ENCODE measurements around the gene TMEM266. TPM values are rescaled to one million over a fixed set of nuclear protein-coding genes. Genes with fewer than 3 reads are reported as not detected.

The TMEM266 gene
- polyA plus RNA-seq, 6 donors from 2014 or later: 0.14 TPM; not detected in 5

GRCh38 chr15:76078285-76078877 is 18.6 kb downstream of the TMEM266 start:
- Mint-ChIP-seq H3K27me3 (peaks cover 13 to 19% (median 14%) of the 10 kb centered on the region in 3 donors), H3K4me3 (no peak overlapping the region), H3K27ac (no peak overlapping the region), H3K36me3 (no peaks in the 10 kb centered on the region), H3K4me1 (no peaks in the 10 kb centered on the region), H3K9me3 (peaks cover 0 to under 1% (median 0%) of the 10 kb centered on the region in 7 donors)
- no peak for ATAC-seq (ENCODE audit: low read depth in 2 of 2)
- no peak for DNase-seq

GRCh38 chr15:76084256-76084655 is 24.5 kb downstream of the TMEM266 start:
- peaks cover 30 to 54% (median 39%) of the 10 kb centered on the region in 3 donors for H3K27me3 Mint-ChIP-seq
- H3K36me3 Mint-ChIP-seq: peaks cover 0 to under 1% of the 10 kb centered on the region in 2 donors
- H3K9me3 Mint-ChIP-seq: peaks cover 0 to 4% (median 0%) of the 10 kb centered on the region in 7 donors
- DNase-seq (no peak), ATAC-seq (ENCODE audit: low read depth in 2 of 2) (no peak)
- no peak overlapping the region for H3K4me3 Mint-ChIP-seq
- no peaks in the 10 kb centered on the region for H3K4me1 Mint-ChIP-seq
- H3K27ac Mint-ChIP-seq: no peak overlapping the region

- Mint-ChIP-seq H3K27me3 (peaks cover 38 to 79% (median 76%) of the 10 kb centered on the region in 3 donors), H3K27ac (no peak overlapping the region)
- ATAC-seq (ENCODE audit: low read depth in 2 of 2): no peak
These were observed 38.9 kb downstream of the TMEM266 start for GRCh38 chr15:76098685-76099084.

GRCh38 chr15:76099388-76099787 is 39.6 kb downstream of the TMEM266 start:
- no peak overlapping the region for H3K4me3 Mint-ChIP-seq
- H3K4me1 Mint-ChIP-seq: peaks cover 0 to 4% (median 0%) of the 10 kb centered on the region in 3 donors
- peaks cover 38 to 73% (median 72%) of the 10 kb centered on the region in 3 donors for H3K27me3 Mint-ChIP-seq
- DNase-seq: no peak
- H3K9me3 Mint-ChIP-seq: peaks cover 0 to 1% (median 0%) of the 10 kb centered on the region in 7 donors
- no peaks in the 10 kb centered on the region for H3K36me3 Mint-ChIP-seq
- H3K27ac Mint-ChIP-seq: no peak overlapping the region
- ATAC-seq (ENCODE audit: low read depth in 2 of 2): no peak

More at GRCh38 chr15:76098685-76099084, 38.9 kb downstream of the TMEM266 start:
- Mint-ChIP-seq H3K36me3 (no peaks in the 10 kb centered on the region), H3K9me3 (peaks cover 0 to 5% (median 2%) of the 10 kb centered on the region in 7 donors), H3K4me3 (no peak overlapping the region), H3K4me1 (peaks cover 0 to 4% (median 0%) of the 10 kb centered on the region in 3 donors)
- no peak for DNase-seq

- H3K27ac Mint-ChIP-seq: peak overlapping the region in 1 of 6 donors; percentile 14
- peaks cover 0 to 4% (median 0%) of the 10 kb centered on the region in 3 donors for H3K4me1 Mint-ChIP-seq
- H3K36me3 Mint-ChIP-seq: no peaks in the 10 kb centered on the region
- H3K4me3 Mint-ChIP-seq: no peak overlapping the region
- ATAC-seq (ENCODE audit: low read depth in 2 of 2): no peak
- no peak for DNase-seq
- H3K27me3 Mint-ChIP-seq: peaks cover 41 to 73% (median 63%) of the 10 kb centered on the region in 3 donors
- peaks cover 0 to 1% (median 0%) of the 10 kb centered on the region in 7 donors for H3K9me3 Mint-ChIP-seq
These were observed 40.6 kb downstream of the TMEM266 start for GRCh38 chr15:76100361-76100760.

GRCh38 chr15:76101655-76102054 is 41.9 kb downstream of the TMEM266 start:
- H3K27ac Mint-ChIP-seq: no peak overlapping the region
- no peaks in the 10 kb centered on the region for H3K36me3 Mint-ChIP-seq
- no peak for ATAC-seq (ENCODE audit: low read depth in 2 of 2)
- peaks cover 0 to 4% (median 0%) of the 10 kb centered on the region in 3 donors for H3K4me1 Mint-ChIP-seq
- DNase-seq: no peak
- H3K27me3 Mint-ChIP-seq: peaks cover 43 to 60% (median 53%) of the 10 kb centered on the region in 3 donors
- peaks cover 0 to 1% (median 0%) of the 10 kb centered on the region in 7 donors for H3K9me3 Mint-ChIP-seq
- H3K4me3 Mint-ChIP-seq: no peak overlapping the region

- H3K27me3 Mint-ChIP-seq: peaks cover 32 to 46% (median 38%) of the 10 kb centered on the region in 3 donors
- no peak for ATAC-seq (ENCODE audit: low read depth in 2 of 2)
- no peak for DNase-seq
- H3K36me3 Mint-ChIP-seq: no peaks in the 10 kb centered on the region
- H3K4me1 Mint-ChIP-seq: peaks cover 0 to 4% (median 0%) of the 10 kb centered on the region in 3 donors
- no peaks in the 10 kb centered on the region for H3K9me3 Mint-ChIP-seq
- no peak overlapping the region for H3K27ac Mint-ChIP-seq
- no peak overlapping the region for H3K4me3 Mint-ChIP-seq
These were observed 45.6 kb downstream of the TMEM266 start for GRCh38 chr15:76105391-76105790.

GRCh38 chr15:76105911-76106310 is 46.1 kb downstream of the TMEM266 start:
- Mint-ChIP-seq H3K27ac (no peak overlapping the region), H3K36me3 (peaks cover 0 to 4% of the 10 kb centered on the region in 2 donors), H3K4me1 (peaks cover 0 to 4% (median 0%) of the 10 kb centered on the region in 3 donors), H3K9me3 (peaks cover 0 to 5% (median 0%) of the 10 kb centered on the region in 7 donors), H3K4me3 (no peak overlapping the region), H3K27me3 (peaks cover 27 to 42% (median 41%) of the 10 kb centered on the region in 3 donors)
- no peak for DNase-seq
- no peak for ATAC-seq (ENCODE audit: low read depth in 2 of 2)

- H3K27me3 Mint-ChIP-seq: peaks cover 19 to 44% (median 40%) of the 10 kb centered on the region in 3 donors
- no peak overlapping the region for H3K4me3 Mint-ChIP-seq
- peaks cover 0 to 4% (median 0%) of the 10 kb centered on the region in 3 donors for H3K4me1 Mint-ChIP-seq
- H3K36me3 Mint-ChIP-seq: peaks cover 0 to 4% of the 10 kb centered on the region in 2 donors
- peaks cover 0 to 5% (median 0%) of the 10 kb centered on the region in 7 donors for H3K9me3 Mint-ChIP-seq
- no peak for ATAC-seq (ENCODE audit: low read depth in 2 of 2)
- H3K27ac Mint-ChIP-seq: no peak overlapping the region
- no peak for DNase-seq
These were observed 47.4 kb downstream of the TMEM266 start for GRCh38 chr15:76107169-76107568.

GRCh38 chr15:76108021-76108723 is 48.4 kb downstream of the TMEM266 start:
- peaks cover 0 to 5% (median 0%) of the 10 kb centered on the region in 7 donors for H3K9me3 Mint-ChIP-seq
- no peak for DNase-seq
- H3K27ac Mint-ChIP-seq: no peak overlapping the region
- H3K4me3 Mint-ChIP-seq: peak overlapping the region in 1 of 8 donors; percentile 56
- no peak for ATAC-seq (ENCODE audit: low read depth in 2 of 2)
- peaks cover 0 to 4% of the 10 kb centered on the region in 2 donors for H3K36me3 Mint-ChIP-seq
- no peaks in the 10 kb centered on the region for H3K4me1 Mint-ChIP-seq
- peaks cover 14 to 40% (median 34%) of the 10 kb centered on the region in 3 donors for H3K27me3 Mint-ChIP-seq

GRCh38 chr15:76109046-76109445 is 49.3 kb downstream of the TMEM266 start:
- ATAC-seq (ENCODE audit: low read depth in 2 of 2) (no peak), DNase-seq (no peak)
- Mint-ChIP-seq H3K4me3 (no peak overlapping the region), H3K36me3 (peaks cover 0 to 4% of the 10 kb centered on the region in 2 donors), H3K9me3 (peaks cover 0 to 5% (median 0%) of the 10 kb centered on the region in 7 donors), H3K4me1 (no peaks in the 10 kb centered on the region), H3K27ac (peak overlapping the region in 1 of 6 donors; percentile 78), H3K27me3 (peaks cover 13 to 45% (median 32%) of the 10 kb centered on the region in 3 donors)

- peaks cover 0 to 4% of the 10 kb centered on the region in 2 donors for H3K36me3 Mint-ChIP-seq
- no peaks in the 10 kb centered on the region for H3K4me1 Mint-ChIP-seq
- DNase-seq (no peak), ATAC-seq (ENCODE audit: low read depth in 2 of 2) (no peak)
- no peak overlapping the region for H3K4me3 Mint-ChIP-seq
- H3K9me3 Mint-ChIP-seq: peaks cover 0 to 5% (median 0%) of the 10 kb centered on the region in 7 donors
- H3K27me3 Mint-ChIP-seq: peaks cover 11 to 61% (median 27%) of the 10 kb centered on the region in 3 donors
- no peak overlapping the region for H3K27ac Mint-ChIP-seq
These were observed 54.8 kb downstream of the TMEM266 start for GRCh38 chr15:76114561-76114960.

- H3K27ac Mint-ChIP-seq: peak overlapping the region in 1 of 6 donors; percentile 3
- H3K27me3 Mint-ChIP-seq: peaks cover 11 to 52% (median 26%) of the 10 kb centered on the region in 3 donors
- H3K4me3 Mint-ChIP-seq: no peak overlapping the region
- H3K9me3 Mint-ChIP-seq: peaks cover 0 to under 1% (median 0%) of the 10 kb centered on the region in 7 donors
- H3K36me3 Mint-ChIP-seq: no peaks in the 10 kb centered on the region
- no peak for DNase-seq
- no peak for ATAC-seq (ENCODE audit: low read depth in 2 of 2)
- no peaks in the 10 kb centered on the region for H3K4me1 Mint-ChIP-seq
These were observed 56.5 kb downstream of the TMEM266 start for GRCh38 chr15:76116138-76116885.
